Subcutaneous adipose tissue (tissue), 4 donors: ENCODE measurements around the gene EPM2A. TPM values are rescaled to one million over a fixed set of nuclear protein-coding genes. Genes with fewer than 3 reads are reported as not detected.

Experiments
- total RNA-seq, 4 donors: library from RNA; depleted of rRNA; stranded (reverse); fragments of >200 nt; gene quantifications; one replicate each; pipeline ENCODE4 v1.1.0, GENCODE V29; 2016
- TF ChIP-seq, protein P1 (sequence below): fragments of 450-650 bp; IDR thresholded peaks from one replicate; pipeline ENCODE4 v1.5.1; 2016; ENCODE audit warnings: low read depth, mild to moderate bottlenecking, control low read depth, antibody characterized with exemption, moderate library complexity

The EPM2A gene
- total RNA-seq, 4 donors from 2014 or later, result 7.3 to 30.7 (median 19.4) TPM

DNA sequence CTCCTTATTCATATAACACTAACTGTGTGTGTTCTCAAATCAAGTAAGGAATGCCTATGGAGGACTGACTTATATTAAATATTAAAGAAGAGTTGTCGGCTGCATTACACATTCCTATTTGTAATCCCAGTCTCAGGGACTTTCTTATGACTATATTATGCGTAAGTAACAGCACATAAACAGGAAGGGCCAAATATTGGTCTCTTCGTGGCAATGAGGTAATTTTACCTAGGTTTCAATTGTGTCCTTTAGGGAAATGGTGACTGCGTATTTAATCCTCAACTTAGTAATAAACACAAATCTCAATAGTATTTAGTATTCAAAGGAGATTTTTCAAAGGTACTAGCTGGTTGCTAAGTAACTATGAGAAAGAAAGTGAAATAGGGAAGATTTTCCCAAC lies 22.8 kb upstream of the EPM2A start:
- TF ChIP-seq, protein P1, sequence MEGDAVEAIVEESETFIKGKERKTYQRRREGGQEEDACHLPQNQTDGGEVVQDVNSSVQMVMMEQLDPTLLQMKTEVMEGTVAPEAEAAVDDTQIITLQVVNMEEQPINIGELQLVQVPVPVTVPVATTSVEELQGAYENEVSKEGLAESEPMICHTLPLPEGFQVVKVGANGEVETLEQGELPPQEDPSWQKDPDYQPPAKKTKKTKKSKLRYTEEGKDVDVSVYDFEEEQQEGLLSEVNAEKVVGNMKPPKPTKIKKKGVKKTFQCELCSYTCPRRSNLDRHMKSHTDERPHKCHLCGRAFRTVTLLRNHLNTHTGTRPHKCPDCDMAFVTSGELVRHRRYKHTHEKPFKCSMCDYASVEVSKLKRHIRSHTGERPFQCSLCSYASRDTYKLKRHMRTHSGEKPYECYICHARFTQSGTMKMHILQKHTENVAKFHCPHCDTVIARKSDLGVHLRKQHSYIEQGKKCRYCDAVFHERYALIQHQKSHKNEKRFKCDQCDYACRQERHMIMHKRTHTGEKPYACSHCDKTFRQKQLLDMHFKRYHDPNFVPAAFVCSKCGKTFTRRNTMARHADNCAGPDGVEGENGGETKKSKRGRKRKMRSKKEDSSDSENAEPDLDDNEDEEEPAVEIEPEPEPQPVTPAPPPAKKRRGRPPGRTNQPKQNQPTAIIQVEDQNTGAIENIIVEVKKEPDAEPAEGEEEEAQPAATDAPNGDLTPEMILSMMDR, result no peak

DNA sequence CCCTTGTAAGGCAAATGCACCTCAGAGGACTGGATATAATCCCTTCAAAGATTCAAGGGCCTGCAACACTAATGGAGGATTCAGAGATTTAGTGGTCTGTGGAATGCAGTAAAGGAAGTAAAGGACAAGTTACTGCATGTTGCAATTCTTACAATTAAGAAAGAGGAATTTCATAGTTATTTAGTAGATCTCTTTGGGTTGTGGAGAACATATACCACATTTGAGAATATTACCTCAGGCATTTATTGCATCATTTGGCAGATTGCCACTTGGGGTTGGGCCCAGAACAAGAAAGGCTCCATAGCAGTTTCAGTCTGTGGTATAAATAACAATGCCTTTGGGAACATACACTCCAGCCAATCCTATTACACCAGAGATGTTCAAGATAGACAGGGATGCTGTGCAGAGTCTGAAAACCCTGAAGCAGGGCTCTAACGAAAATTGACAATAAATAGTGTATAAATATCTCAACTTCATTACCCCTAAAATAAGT lies 20.9 kb upstream of the EPM2A start:
- TF ChIP-seq, protein P1, result no peak

DNA sequence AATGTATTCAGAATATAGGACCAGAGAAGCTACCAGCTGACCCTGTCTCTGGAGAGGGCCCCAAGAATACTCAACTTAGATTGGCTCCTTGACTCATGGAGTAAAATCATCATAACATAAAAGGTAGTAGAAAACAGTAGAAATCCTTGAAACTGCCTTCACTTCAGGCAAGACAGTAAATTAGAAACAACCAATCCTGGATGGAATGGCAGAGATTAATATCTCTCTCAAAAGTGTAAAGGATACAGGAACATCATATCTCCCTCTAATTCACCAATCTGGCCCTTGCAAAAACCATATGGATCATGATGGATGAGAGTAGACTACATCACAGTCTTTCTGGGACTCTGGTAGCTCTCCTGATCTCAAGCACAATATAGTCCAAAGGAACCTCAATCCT lies 20.4 kb upstream of the EPM2A start:
- TF ChIP-seq, protein P1, result no peak

DNA sequence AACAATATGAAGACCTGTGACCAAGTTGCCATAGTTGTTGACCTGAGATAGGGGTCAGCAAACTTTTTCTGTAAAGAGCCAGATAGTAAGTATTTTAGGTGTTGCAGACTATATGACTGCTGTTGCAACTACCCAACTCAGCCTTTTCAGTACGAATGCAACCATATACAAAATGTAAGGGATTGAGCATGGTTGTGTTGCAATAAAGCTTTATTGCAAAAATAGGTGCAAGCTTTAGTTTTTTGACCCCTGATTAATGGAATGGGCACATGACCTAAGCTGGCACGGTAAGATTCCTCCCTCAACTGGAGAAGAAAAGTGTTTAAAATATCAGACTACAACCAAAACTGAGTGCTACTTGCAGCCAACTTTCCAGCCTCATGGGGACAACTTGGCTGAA lies 17.3 kb upstream of the EPM2A start:
- TF ChIP-seq, protein P1, result no peak

DNA sequence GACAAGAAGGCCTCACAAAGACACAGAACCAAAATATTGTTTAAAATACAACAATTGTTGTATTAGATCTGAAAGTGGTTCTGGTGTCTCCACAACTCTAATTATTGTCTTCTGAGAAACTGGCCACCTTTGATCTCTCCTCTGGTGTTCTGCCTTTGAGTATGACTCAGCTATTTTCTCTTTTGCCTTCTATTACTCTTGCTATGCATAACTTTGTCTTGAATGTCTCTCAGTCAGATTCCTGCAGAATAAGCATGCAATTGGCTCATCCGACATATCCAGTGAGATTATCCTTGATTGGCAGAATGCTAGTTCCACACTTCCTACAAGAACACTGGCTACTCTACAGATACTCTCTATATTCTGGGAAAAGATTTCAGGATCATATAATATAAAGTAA lies 14.3 kb upstream of the EPM2A start:
- TF ChIP-seq, protein P1, result no peak

DNA sequence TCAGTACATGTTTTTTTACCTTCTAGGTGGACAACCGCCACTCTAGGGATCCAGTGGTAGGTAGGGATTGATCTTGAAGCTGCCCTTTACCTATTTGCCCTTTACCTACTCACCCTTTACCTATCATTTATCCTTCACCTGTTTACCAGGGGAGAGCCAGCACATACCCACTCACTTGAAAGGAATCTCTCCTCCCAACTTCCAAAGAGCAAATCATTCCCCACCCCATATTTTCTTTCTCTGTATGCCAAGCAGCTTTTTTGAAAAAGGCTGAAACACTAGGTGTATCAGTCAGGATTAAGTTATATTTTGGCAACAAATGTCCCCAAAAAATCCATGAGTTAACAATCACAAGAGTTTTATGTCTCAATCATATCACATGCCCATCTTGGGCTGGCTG lies 10.5 kb upstream of the EPM2A start:
- TF ChIP-seq, protein P1, result no peak

DNA sequence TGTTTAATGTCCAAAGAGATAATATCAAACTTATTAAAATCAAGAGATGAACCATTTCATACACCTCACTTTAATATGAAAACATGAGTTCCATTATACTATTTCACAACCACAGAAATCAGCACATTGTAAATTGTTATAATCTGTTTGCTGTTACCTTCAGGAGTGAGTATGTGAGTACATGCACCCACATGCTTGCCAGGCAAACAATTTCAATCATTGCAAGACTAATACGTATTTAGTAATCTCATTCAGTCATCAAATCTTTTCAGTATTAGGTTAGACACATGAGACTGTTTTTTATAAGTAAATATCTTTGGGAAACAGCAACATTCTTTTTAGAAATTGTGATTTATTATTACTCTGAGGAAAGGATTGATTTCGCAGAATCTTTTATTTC lies 9.3 kb upstream of the EPM2A start:
- TF ChIP-seq, protein P1, result no peak
